Esophagus squamous epithelium (tissue), 5 donors: Measurements from ENCODE around the gene CSNK1A1. TPM values are rescaled to one million over a fixed set of nuclear protein-coding genes. Genes with fewer than 3 reads are reported as not detected.
"Not testable (repeated sequence)": the region's sequence is repeated elsewhere in the genome, so short reads cannot be mapped to it uniquely, and the experiment has no call there.

Experiments used
- DNase-seq: peaks from one replicate; lab custom pipeline; 2025; lab: John Stamatoyannopoulos, UW
- H3K27ac ChIP-seq, 4 donors: fragments of 200-600 bp; sonication (generic); one replicate each; pipeline ENCODE4 v1.5.1; 2016 to 2019; ENCODE audit warnings: mild to moderate bottlenecking in 1 of 4
- H3K27me3 ChIP-seq, 4 donors: fragments of 200-600 bp; sonication (generic); 1 replicate in 3 of 4; 2 replicates in 1 of 4; pipeline versions ENCODE4 v1.5.1 to v1.6.0; 2017 to 2021; ENCODE audit warnings: antibody characterized with exemption in 1 of 4
- H3K36me3 ChIP-seq, 3 donors: fragments of 200-600 bp; sonication (generic); one replicate each; pipeline ENCODE4 v1.5.1; 2016 to 2019
- H3K4me1 ChIP-seq, 3 donors: fragments of 200-600 bp; sonication (generic); one replicate each; pipeline ENCODE4 v1.5.1; 2017 to 2019
- H3K4me3 ChIP-seq, 4 donors: fragments of 200-600 bp; sonication (generic); 1 replicate in 3 of 4; 2 replicates in 1 of 4; pipeline ENCODE4 v1.5.1; 2016 to 2019; ENCODE audit warnings: mild to moderate bottlenecking in 2 of 4, moderate library complexity in 1 of 4
- H3K9me3 ChIP-seq, 3 donors: fragments of 200-600 bp; sonication (generic); one replicate each; pipeline ENCODE4 v1.5.1; 2016 to 2019
- POLR2A ChIP-seq, 4 donors: fragments of 450-650 bp; IDR thresholded peaks; one replicate each; pipeline ENCODE4 v1.6.1; 2017; ENCODE audit warnings: antibody characterized with exemption in 4 of 4, mild to moderate bottlenecking in 4 of 4, moderate library complexity in 3 of 4
- WGBS, 2 donors: methylation state at CpG; one replicate each; pipeline ENCODE4 v1.1.5; 2018; 5-methylcytosine and 5-hydroxymethylcytosine counted together
- intact Hi-C: fragments of 100-400 bp; cut with DNase I; formaldehyde crosslinking; loops from one replicate; pipeline ENCODE4 v1.15.0; 2022
- total RNA-seq, 4 donors: library from RNA; depleted of rRNA; stranded (reverse); fragments of >200 nt; gene quantifications; one replicate each; pipeline ENCODE4 v1.1.0, GENCODE V29; 2016
- TF ChIP-seq, protein P1 (sequence below), 6 experiments: fragments of 450-650 bp in 4 of 6; fragments of 200-600 bp in 2 of 6; sonication (generic) in 2 of 6; IDR thresholded peaks; one replicate each; pipeline ENCODE4 v1.5.1; 2016 to 2019; ENCODE audit warnings: antibody characterized with exemption in 6 of 6, mild to moderate bottlenecking in 4 of 6, moderate library complexity in 4 of 6
- donor health status: DM: yes; HTN: yes; CAD: no.

The CSNK1A1 gene
- total RNA-seq, 4 donors from 2014 or later, result 223 to 388 (median 301) TPM

DNA sequence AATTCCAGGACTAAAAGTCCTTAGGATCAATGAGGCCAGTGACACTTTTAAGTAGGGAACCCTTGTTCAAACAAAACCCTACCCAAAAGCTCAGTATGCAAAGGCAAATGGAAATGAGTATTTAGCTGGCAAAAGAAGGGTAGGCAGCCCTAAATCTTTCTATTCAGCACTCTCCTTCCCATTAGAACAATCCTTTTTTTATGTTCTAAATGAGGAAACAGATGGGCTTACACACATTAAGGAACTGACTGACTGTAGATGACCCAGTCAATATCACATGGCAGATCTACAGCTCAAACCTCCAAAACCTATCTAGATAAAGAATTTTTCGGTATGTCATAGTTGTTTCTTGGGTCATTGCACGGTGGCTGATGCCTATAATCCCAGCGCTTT, 7.2 kb downstream of the CSNK1A1 start:
- H3K27me3 ChIP-seq, result no peaks in the 10 kb centered on the region
- peaks cover 0 to 81% (median 15%) of the 10 kb centered on the region in 3 donors for H3K36me3 ChIP-seq
- peak overlapping the region in 3 of 4 donors; percentile 28 to 99 (median 97) for H3K27ac ChIP-seq
- no peak for TF ChIP-seq POLR2A (IDR thresholded peaks at IDR 0.05)
- TF ChIP-seq, protein P1, sequence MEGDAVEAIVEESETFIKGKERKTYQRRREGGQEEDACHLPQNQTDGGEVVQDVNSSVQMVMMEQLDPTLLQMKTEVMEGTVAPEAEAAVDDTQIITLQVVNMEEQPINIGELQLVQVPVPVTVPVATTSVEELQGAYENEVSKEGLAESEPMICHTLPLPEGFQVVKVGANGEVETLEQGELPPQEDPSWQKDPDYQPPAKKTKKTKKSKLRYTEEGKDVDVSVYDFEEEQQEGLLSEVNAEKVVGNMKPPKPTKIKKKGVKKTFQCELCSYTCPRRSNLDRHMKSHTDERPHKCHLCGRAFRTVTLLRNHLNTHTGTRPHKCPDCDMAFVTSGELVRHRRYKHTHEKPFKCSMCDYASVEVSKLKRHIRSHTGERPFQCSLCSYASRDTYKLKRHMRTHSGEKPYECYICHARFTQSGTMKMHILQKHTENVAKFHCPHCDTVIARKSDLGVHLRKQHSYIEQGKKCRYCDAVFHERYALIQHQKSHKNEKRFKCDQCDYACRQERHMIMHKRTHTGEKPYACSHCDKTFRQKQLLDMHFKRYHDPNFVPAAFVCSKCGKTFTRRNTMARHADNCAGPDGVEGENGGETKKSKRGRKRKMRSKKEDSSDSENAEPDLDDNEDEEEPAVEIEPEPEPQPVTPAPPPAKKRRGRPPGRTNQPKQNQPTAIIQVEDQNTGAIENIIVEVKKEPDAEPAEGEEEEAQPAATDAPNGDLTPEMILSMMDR (IDR thresholded peaks at IDR 0.05), result no peak
- DNase-seq, result no peak
- intact Hi-C loops, result no loop called here
- WGBS, 2 donors, result 56 to 64% methylated on average over 3 of the region's 3 CpGs
- no peaks in the 10 kb centered on the region for H3K9me3 ChIP-seq
- peaks cover 47 to 100% (median 88%) of the 10 kb centered on the region in 3 donors for H3K4me1 ChIP-seq
- H3K4me3 ChIP-seq, result peak overlapping the region in 2 of 4 donors; percentile 2 to 35

DNA sequence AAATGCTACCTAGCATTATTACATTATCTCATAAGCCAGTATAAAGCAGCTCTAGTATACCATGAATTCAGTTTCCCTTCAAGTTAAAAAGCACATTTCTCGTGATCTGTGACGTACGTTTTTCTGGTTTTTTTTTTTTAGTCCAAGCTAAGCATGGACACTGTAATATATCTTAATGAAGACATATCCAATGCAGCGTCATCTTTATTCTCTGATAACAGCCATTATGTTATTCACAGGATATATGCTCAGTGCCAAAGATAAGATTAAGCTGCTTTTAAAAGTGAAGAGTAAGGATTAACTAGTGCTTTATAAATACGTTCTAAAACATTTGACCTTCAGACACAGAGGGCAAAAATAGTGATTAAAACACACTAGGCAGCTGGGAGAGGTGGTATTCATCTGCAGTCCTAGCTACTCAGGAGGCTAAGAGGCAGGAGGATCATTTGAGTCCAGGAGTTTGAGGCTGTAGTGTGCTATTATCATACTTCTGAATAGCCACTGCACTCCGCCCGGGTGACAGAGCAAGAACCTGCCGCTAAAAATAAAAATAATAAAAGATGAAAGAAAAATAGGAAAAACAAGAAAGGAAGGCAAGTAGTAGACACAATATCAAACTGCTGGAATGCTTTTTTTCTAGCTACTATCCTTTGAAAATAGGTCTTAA, 7.7 kb downstream of the CSNK1A1 start:
- peak overlapping the region in 2 of 4 donors; percentile 2 to 35 for H3K4me3 ChIP-seq
- H3K9me3 ChIP-seq, result no peaks in the 10 kb centered on the region
- intact Hi-C loops, result no loop called here
- DNase-seq, result no peak
- WGBS, 2 donors, result 32 to 34% methylated on average over 8 of the region's 8 CpGs
- TF ChIP-seq, protein P1 (IDR thresholded peaks at IDR 0.05), result no peak
- no peak for TF ChIP-seq POLR2A (IDR thresholded peaks at IDR 0.05)
- peaks cover 0 to 81% (median 16%) of the 10 kb centered on the region in 3 donors for H3K36me3 ChIP-seq
- peaks cover 42 to 100% (median 84%) of the 10 kb centered on the region in 3 donors for H3K4me1 ChIP-seq
- H3K27ac ChIP-seq, result peak overlapping the region in 3 of 4 donors; percentile 28 to 99 (median 97)
- H3K27me3 ChIP-seq, result no peaks in the 10 kb centered on the region

DNA sequence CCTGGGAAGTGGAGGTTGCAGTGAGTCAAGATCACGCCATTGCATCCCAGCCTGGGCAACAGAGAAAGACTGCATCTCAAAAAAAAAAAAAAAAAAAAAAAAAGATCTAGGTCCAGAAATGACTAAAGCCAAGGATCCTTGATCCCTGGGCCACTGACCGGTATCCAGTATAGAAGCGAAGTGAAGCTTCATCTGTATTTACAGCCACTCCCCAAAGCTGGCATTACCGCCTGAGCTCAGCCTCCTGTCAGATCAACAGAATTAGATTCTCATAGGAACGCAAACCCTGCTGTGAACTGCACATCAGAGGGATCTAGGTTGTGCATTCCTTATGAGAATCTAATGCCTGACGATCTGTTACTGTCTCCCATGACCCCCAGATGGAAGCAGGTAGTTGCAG, 9.3 kb downstream of the CSNK1A1 start:
- intact Hi-C loops, result no loop called here
- no peaks in the 10 kb centered on the region for H3K27me3 ChIP-seq
- no peaks in the 10 kb centered on the region for H3K9me3 ChIP-seq
- H3K27ac ChIP-seq, result peak overlapping the region in 1 of 4 donors; percentile 25
- H3K36me3 ChIP-seq, result peaks cover under 1 to 87% (median 22%) of the 10 kb centered on the region in 3 donors
- no peak overlapping the region for H3K4me3 ChIP-seq
- DNase-seq, result no peak
- H3K4me1 ChIP-seq, result peaks cover 34 to 100% (median 74%) of the 10 kb centered on the region in 3 donors
- WGBS, 2 donors, result 53 to 73% methylated on average over 5 to 6 of the region's 6 CpGs
- TF ChIP-seq, protein P1 (IDR thresholded peaks at IDR 0.05), result no peak
- no peak for TF ChIP-seq POLR2A (IDR thresholded peaks at IDR 0.05)

DNA sequence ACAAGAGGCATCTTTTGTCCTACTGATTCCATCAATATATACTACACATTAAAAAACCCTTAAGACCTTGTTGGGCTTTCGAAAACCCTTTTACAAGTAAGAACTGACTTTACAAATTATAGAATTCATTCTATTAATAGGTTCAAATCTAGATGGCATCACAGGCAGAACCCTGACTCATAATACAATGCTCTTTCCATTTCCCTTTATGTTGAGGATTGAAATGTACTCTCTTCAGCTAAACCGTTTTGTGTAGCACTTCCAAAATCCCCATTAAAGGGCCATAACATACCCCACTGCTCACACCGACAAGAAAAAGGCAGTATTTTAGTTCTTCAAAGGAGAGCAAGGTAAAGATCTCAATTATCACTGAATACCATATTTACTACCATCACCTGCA, 11.2 kb downstream of the CSNK1A1 start:
- H3K36me3 ChIP-seq, result peaks cover 8 to 92% (median 14%) of the 10 kb centered on the region in 3 donors
- no peaks in the 10 kb centered on the region for H3K9me3 ChIP-seq
- peak overlapping the region in 2 of 4 donors; percentile 2 to 4 for H3K27ac ChIP-seq
- no peak for DNase-seq
- peaks cover 35 to 100% (median 71%) of the 10 kb centered on the region in 3 donors for H3K4me1 ChIP-seq
- H3K27me3 ChIP-seq, result no peaks in the 10 kb centered on the region
- intact Hi-C loops, result no loop called here
- 61 to 62% methylated on average over 3 of the region's 3 CpGs for WGBS, 2 donors
- H3K4me3 ChIP-seq, result no peak overlapping the region
- TF ChIP-seq, protein P1 (IDR thresholded peaks at IDR 0.05), result no peak
- no peak for TF ChIP-seq POLR2A (IDR thresholded peaks at IDR 0.05)

DNA sequence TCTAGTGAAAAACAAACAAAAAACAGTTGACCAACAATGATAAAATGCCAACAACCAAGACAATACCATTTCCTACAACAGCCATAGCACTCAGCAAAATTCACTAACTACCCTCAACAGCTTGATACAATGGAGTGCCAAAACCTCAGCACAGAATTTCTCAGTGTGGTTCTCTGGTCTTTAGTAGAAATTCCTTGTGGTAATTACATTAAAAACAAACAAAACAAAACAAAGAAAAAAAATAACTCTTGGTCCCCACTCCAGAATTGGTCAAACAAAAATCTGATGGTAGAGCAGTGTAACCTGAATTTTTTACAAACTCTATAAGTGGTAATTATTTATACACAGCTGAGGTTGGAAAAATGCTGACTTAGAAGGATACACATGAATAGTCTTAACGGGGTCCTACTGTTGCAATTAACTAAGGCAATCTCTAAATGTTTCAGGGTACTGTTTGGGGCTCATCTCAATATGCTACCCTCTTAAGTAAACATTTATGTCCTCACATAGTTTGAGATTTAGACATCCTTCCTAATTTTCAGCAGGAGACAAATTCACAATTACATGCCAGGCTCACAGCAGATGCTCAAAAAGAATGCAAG, 13.8 kb downstream of the CSNK1A1 start:
- Histone ChIP-seq H3K4me1 (peaks cover 15 to 100% (median 49%) of the 10 kb centered on the region in 3 donors), H3K36me3 (peaks cover 8 to 86% (median 13%) of the 10 kb centered on the region in 3 donors), H3K27ac (no peak overlapping the region), H3K27me3 (no peaks in the 10 kb centered on the region), H3K9me3 (no peaks in the 10 kb centered on the region), H3K4me3 (no peak overlapping the region)
- TF ChIP-seq, protein P1 (IDR thresholded peaks at IDR 0.05), result no peak
- no peak for TF ChIP-seq POLR2A (IDR thresholded peaks at IDR 0.05)
- intact Hi-C loops, result no loop called here
- WGBS, 2 donors, result 44 to 54% methylated on average over 1 of the region's 1 CpG
- DNase-seq, result no peak

DNA sequence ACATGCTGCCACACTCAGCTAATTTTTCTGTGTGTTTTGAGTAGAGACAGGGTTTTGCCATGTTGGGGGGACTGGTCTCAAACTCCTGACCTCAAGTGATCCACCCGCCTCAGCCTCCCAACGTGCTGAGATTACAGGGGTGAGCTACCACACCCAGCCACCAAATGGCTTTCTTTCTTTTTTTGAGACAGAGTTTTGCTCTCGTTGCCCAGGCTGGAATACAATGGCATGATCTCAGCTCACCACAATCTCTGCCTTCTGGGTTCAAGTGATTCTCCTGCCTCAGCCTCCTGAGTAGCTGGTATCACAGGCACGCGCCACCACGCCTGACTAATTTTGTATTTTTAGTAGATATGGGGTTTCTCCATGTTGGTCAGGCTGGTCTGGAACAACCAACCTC, 15.5 kb downstream of the CSNK1A1 start:
- H3K4me3 ChIP-seq, H3K9me3 ChIP-seq, DNase-seq, intact Hi-C loops, H3K27me3 ChIP-seq: not testable (repeated sequence)
- H3K4me1 ChIP-seq, result peaks cover 10 to 100% (median 34%) of the 10 kb centered on the region in 3 donors
- peaks cover 8 to 83% (median 9%) of the 10 kb centered on the region in 3 donors for H3K36me3 ChIP-seq
- 67 to 70% methylated on average over 4 to 6 of the region's 6 CpGs for WGBS, 2 donors
- peak overlapping the region in 1 of 4 donors; percentile 25 for H3K27ac ChIP-seq
